HCT116 (cell line): ENCODE data around the gene ERMP1.

ENCODE experiments used
- CEBPB ChIP-seq: IDR thresholded peaks from 2 replicates; pipeline ENCODE4 v1.6.1; 2012; ENCODE audit warnings: low read depth
- EZH2phosphoT487 ChIP-seq: fragments of 200-600 bp; IDR thresholded peaks from 2 replicates; pipeline ENCODE4 v1.6.1; 2018; ENCODE audit warnings: antibody characterized with exemption, borderline replicate concordance
- JUND ChIP-seq: IDR thresholded peaks from 2 replicates; pipeline ENCODE4 v1.6.1; 2012
- POLR2AphosphoS5 ChIP-seq: IDR thresholded peaks from 2 replicates; pipeline ENCODE4 v1.6.1; 2011; ENCODE audit warnings: mild to moderate bottlenecking, low read depth, low read length, moderate library complexity
- RAD21 ChIP-seq: IDR thresholded peaks from 2 replicates; pipeline ENCODE4 v1.6.1; 2012; ENCODE audit warnings: low read depth, mild to moderate bottlenecking
- SP1 ChIP-seq: IDR thresholded peaks from 2 replicates; pipeline ENCODE4 v1.6.1; 2012; ENCODE audit warnings: low read depth
- SRF ChIP-seq: IDR thresholded peaks from 2 replicates; pipeline ENCODE4 v1.6.1; 2012; ENCODE audit warnings: low read depth
- TCF7L2 ChIP-seq: IDR thresholded peaks from 2 replicates; pipeline ENCODE4 v1.7.0; 2011; ENCODE audit warnings: borderline replicate concordance, inconsistent platforms; ENCODE audit not compliant: insufficient read depth, insufficient read length; ENCODE audit errors: extremely low read depth
- TF ChIP-seq, protein P1 (sequence below), 3 experiments: fragments of 200-600 bp in 1 of 3; sonication (generic) in 1 of 3; IDR thresholded peaks in 2 of 3; conservative IDR thresholded peaks in 1 of 3; 2 replicates each; pipeline ENCODE4 v1.5.1; 2012 to 2017; ENCODE audit warnings: low read depth in 2 of 3, low read length in 2 of 3, antibody characterized with exemption in 1 of 3, borderline replicate concordance in 1 of 3, control low read depth in 1 of 3, mild to moderate bottlenecking in 1 of 3, mixed read lengths in 1 of 3, mixed run types in 1 of 3, moderate library complexity in 1 of 3; ENCODE audit not compliant: insufficient read depth in 1 of 3

DNA sequence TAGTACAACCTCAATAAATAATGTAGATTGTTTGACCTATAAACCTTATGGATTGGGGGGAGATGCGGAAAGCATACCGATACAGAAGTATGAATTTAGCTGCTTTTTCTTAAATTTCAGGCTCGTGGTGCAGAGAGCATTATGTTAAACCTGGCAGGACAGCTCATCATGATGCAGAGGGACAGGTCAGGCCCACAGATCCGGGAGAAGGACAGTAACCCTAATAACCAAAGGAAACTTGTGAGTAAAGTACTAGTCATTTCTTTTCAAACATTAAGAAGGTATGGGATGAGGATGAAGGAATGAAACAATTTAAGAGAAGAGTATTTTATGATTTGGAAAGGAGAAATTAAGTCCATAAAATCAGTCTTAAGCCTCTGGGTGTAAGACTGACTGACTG lies 70.5 kb downstream of the ERMP1 start:
- no peak for TF ChIP-seq TCF7L2
- no peak for TF ChIP-seq CEBPB
- no peak for TF ChIP-seq RAD21
- TF ChIP-seq POLR2AphosphoS5 = no peak
- TF ChIP-seq EZH2phosphoT487 = no peak
- TF ChIP-seq SRF = no peak
- TF ChIP-seq, protein P1, sequence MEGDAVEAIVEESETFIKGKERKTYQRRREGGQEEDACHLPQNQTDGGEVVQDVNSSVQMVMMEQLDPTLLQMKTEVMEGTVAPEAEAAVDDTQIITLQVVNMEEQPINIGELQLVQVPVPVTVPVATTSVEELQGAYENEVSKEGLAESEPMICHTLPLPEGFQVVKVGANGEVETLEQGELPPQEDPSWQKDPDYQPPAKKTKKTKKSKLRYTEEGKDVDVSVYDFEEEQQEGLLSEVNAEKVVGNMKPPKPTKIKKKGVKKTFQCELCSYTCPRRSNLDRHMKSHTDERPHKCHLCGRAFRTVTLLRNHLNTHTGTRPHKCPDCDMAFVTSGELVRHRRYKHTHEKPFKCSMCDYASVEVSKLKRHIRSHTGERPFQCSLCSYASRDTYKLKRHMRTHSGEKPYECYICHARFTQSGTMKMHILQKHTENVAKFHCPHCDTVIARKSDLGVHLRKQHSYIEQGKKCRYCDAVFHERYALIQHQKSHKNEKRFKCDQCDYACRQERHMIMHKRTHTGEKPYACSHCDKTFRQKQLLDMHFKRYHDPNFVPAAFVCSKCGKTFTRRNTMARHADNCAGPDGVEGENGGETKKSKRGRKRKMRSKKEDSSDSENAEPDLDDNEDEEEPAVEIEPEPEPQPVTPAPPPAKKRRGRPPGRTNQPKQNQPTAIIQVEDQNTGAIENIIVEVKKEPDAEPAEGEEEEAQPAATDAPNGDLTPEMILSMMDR (IDR thresholded peaks at IDR 0.05 in 2 of 3, conservative IDR thresholded peaks at IDR 0.05 in 1 of 3; ENCODE audit: borderline replicate concordance in 1 of 3, insufficient read depth in 1 of 3, low read depth in 2 of 3, low read length in 2 of 3) = no peak
- TF ChIP-seq SP1 = no peak
- no peak for TF ChIP-seq JUND
